Epithelial cell of esophagus (primary cell): ENCODE measurements around the gene ZSCAN4.

Source experiments
- DNase-seq: peaks from one replicate; pipeline ENCODE4 v3.0.0; 2010; ENCODE audit warnings: low read depth
- H3K4me3 ChIP-seq: 2 replicates; pipeline ENCODE4 v1.5.1; 2011; ENCODE audit warnings: mild to moderate bottlenecking, low read length, control low read depth
- CTCF ChIP-seq: IDR thresholded peaks from 2 replicates; pipeline ENCODE4 v1.5.1; 2011; ENCODE audit warnings: low read depth, mild to moderate bottlenecking, low read length, control low read depth, inconsistent platforms; ENCODE audit not compliant: insufficient read depth; ENCODE audit errors: missing control alignments

Gene ZSCAN4

GRCh38 chr19:57668635-57669034 lies at the start of gene ZSCAN4:
Gene ZSCAN4, plus strand, starts transcription at chr19:57668935. Its CDS starts 7,211 bp downstream, at chr19:57676146.
- DNase-seq, result no peak
- no peak within 1 kb of the TSS for H3K4me3 ChIP-seq
- TF ChIP-seq CTCF, result no peak

GRCh38 chr19:57620673-57621348 lies 47.9 kb upstream of the ZSCAN4 start:
- no peak for TF ChIP-seq CTCF

GRCh38 chr19:57623091-57623490 lies 45.6 kb upstream of the ZSCAN4 start:
- no peak for TF ChIP-seq CTCF
- H3K4me3 ChIP-seq, result no peak overlapping the region

More at GRCh38 chr19:57620673-57621348, 47.9 kb upstream of the ZSCAN4 start:
- no peak overlapping the region for H3K4me3 ChIP-seq
- DNase-seq, result no peak

GRCh38 chr19:57632987-57633831 lies 35.5 kb upstream of the ZSCAN4 start, which contains the start of gene ZNF211:
Gene ZNF211, plus strand, starts transcription at chr19:57633168. Its CDS starts 179 bp downstream, at chr19:57633347.
- no peak for TF ChIP-seq CTCF
- peak; percentile 94 for DNase-seq
- H3K4me3 ChIP-seq, result peak within 1 kb of the TSS; percentile 90

More at GRCh38 chr19:57623091-57623490, 45.6 kb upstream of the ZSCAN4 start:
- no peak for DNase-seq

- DNase-seq, result no peak
- H3K4me3 ChIP-seq, result peak overlapping the region; percentile 90
- no peak for TF ChIP-seq CTCF
These were observed 35.0 kb upstream of the ZSCAN4 start for GRCh38 chr19:57633832-57634131.

- no peak overlapping the region for H3K4me3 ChIP-seq
- no peak for TF ChIP-seq CTCF
- DNase-seq, result no peak
These were observed 31.4 kb upstream of the ZSCAN4 start for GRCh38 chr19:57637379-57637778.
